ENCODE data around the gene PCBP3.
"Not testable (repeated sequence)": the region's sequence is repeated elsewhere in the genome, so short reads cannot be mapped to it uniquely, and the experiment has no call there.

PCBP3 gene

DNA sequence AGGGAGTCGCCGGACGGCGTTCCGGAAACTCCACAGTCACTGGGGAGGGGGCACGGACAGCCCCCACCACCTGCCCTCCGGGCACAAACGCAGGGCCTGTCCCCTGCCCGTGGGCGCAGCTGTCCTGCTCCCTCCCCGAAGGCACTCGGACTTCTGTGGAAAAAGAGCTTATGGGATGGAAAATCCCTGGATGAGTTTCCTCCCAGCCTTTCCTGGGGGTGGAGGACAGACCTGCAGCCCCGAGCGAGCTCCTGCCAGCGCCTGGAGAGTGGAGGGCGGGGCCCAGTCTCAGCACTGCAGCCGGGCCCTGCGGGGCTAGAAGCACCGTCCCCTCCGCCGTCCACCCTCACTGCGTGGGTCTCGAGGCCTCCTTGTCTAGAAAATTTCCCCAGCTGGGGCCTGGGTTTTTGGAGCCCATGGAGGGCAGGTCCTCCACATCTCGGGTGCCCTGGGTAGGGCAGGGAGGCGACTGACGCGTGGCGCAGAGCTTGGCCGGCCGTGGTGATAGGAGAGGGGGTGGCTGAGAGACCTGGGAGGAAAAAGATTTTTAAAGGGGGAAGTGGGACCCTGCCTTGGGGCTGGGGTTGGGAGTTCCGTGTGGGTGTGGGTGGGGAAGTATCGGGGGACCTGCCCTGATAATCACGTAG is 331.6 kb downstream of the PCBP3 start:
- DNase-seq = no peak

GRCh38 chr21:45975667-45976409 is 332.3 kb downstream of the PCBP3 start:
- not testable (repeated sequence) for DNase-seq

DNA sequence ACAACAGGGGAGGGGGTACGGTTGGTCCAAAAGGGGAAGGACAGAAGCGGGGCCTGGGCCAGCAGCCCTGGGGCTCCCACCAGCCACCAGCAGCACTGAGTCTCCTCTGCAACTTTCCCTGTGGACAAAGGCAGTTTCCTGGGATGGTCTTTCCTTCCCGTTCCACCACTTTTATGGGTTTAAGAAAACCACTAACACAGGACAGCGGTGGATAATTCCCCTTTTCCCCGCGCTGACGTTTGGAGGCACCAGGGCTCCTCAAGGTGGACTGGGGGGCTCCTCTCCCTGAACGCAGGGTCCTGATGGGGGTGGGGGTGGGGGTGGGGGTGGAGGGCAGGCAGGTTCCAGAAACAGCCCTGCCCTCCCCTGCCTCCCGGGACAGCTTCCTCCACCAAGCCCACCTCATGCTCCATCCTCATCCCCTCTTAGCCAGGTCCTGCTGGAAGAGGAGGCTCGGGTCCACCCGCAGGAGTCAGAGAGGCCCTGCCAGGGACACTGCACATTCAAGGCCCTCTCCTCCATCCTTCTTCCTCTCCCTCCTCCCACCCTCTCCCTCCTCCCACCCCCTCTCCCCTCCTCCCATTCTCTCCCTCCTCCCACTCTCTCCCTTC is 333.3 kb downstream of the PCBP3 start:
- no peak for DNase-seq

DNA sequence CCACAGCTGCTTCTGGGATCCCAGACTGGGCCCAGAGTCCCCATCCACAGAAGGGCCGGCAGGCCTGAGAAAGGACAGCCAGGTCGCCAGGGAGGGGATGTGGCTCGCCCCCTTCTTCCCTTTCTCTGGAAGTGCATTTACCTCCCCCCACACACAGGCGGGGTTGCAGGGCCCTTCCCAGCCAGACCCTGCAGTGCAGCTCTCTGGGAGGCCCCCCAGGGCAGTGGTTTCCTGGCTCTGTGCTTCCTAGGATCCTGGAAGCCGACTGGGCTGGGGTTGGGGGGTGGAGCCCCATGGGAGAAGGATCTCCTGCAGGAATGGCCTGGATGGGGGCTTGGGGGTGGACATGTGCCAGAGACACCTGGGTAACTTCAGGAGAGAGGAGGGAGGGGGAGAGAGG is 333.9 kb downstream of the PCBP3 start:
- no peak for DNase-seq

DNA sequence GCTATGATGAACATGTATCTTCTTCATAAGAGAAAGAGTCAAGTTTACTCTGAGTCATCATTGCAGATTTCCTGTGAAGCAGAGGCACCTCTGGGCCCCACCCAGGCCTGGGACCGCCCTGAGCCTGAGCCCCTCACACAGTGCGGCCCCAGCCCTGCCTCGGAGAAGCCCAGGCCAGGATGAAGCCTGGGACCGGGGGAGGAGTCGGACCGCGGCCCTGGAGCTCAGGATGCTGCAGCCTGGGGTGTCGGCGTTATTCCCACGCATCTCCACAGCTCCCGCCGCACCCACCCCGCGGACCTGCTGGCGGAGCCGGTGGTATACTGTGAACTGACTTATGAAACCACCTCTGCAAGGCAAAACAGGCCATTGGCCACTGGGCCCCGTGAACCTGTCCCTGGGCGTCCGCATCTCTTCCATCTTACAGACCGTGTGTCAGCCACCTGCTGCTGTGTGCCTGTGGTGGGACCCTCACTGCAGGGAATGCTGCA is 335.7 kb downstream of the PCBP3 start:
- no peak for DNase-seq

DNA sequence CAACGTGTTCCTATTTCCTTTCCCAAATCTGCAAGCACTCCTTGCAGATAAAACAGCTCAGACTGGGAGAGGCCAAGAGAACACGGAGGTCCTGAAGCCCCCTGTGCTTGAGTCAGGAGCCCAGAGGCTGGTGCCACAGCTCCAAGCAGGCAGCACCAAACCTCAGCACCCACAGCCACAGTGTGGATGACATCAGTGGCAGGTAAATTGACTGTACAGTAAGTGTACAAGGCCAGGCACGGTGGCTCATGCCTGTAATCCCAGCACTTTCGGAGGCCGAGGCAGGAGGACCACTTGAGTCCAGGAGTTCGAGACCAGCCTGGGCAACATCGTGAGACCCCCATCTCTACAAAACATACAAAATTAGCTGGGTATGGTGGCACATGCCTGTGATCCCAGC is 336.1 kb downstream of the PCBP3 start:
- no peak for DNase-seq

DNA sequence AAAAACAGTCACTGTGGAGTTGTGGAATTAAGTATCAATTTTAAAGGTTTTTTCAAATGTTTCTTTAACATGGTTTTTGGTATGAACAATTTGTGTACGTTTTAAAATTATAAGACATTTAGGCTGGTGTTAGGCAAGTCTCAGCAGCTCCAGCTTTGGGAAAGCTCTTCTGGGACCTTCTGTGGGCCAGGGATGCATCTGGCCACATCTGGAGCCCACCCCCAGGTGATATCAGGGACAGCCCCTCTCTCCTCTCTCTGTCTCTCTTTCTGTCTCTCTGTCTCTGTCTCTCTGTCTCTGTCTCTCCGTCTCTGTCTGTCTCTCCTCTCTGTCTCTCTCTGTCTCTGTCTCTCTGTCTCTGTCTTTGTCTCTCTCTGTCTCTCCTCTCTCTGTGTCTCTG is 336.7 kb downstream of the PCBP3 start:
- DNase-seq = no peak

DNA sequence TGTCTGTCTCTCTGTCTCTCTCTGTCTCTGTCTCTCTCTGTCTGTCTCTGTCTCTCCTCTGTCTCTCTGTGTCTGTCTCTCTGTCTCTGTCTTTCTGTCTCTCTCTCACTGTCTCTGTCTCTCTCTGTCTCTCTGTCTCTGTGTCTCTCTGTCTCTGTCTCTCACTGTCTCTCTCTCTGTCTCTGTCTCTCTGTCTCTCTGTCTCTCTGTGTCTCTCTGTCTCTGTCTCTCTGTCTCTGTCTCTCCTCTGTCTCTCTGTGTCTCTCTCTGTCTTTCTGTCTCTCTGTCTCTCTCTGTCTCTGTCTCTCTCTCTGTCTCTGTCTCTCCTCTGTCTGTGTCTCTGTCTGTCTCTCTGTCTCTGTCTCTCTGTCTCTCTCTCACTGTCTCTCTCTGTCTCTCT is 337.2 kb downstream of the PCBP3 start:
- DNase-seq = no peak

- peak; percentile 60 for DNase-seq
Measured at GRCh38 chr21:45981151-45982091, 337.9 kb downstream of the PCBP3 start, which contains the start of gene COL6A1. Gene COL6A1, plus strand, starts transcription at chr21:45981770. Its CDS starts 81 bp downstream, at chr21:45981851.

DNA sequence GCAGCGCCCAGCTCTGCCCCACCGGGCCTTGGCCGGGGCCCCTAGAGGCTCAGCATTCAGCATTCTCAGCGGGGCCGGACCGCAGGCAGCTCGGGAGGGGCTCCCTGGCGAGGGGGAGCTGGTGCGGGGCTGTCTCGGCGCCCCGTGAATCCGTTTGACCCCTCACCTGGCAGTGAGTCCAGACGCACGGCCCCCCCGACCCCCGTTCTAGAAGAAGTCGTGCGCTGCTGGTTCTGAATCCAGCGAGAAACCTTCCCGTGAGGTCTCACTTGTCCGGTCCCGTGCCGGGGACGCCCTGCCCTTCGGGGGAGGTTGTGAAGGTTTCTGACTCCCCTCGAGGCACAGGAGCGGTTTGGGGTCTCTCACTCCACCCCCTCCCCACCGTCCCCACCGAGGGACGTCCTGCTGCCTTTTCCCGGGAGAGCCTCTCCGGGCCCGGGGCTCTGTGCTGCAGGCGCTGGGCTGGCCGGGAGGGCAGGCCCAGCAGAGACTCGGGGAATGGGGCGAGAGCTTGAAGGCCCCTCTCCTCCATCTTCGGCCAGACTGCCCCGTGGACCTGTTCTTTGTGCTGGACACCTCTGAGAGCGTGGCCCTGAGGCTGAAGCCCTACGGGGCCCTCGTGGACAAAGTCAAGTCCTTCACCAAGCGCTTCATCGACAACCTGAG is 338.7 kb downstream of the PCBP3 start:
- DNase-seq = no peak

- DNase-seq = peak; percentile 2
Measured at GRCh38 chr21:45982758-45983648, 339.5 kb downstream of the PCBP3 start.

DNA sequence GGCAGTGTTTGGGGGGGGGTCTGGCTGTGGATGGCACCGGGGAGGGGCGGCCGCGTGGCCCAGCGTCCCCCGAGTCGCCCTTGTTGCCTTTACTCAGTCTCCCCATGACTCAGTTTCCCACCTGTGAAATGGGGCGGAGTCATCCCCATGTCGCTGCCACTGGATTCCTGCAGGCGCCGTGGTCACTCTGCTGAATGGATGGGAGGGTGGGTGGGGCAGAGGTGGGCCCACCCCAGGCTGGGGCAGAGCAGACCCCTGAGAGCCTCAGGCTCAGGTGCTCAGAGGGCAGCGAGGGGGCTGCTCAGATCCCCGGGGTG is 340.1 kb downstream of the PCBP3 start:
- no peak for DNase-seq

GRCh38 chr21:45983981-45984551 is 340.5 kb downstream of the PCBP3 start:
- DNase-seq = peak; percentile 1

GRCh38 chr21:45984584-45985095 is 341.1 kb downstream of the PCBP3 start:
- DNase-seq = no peak

DNA sequence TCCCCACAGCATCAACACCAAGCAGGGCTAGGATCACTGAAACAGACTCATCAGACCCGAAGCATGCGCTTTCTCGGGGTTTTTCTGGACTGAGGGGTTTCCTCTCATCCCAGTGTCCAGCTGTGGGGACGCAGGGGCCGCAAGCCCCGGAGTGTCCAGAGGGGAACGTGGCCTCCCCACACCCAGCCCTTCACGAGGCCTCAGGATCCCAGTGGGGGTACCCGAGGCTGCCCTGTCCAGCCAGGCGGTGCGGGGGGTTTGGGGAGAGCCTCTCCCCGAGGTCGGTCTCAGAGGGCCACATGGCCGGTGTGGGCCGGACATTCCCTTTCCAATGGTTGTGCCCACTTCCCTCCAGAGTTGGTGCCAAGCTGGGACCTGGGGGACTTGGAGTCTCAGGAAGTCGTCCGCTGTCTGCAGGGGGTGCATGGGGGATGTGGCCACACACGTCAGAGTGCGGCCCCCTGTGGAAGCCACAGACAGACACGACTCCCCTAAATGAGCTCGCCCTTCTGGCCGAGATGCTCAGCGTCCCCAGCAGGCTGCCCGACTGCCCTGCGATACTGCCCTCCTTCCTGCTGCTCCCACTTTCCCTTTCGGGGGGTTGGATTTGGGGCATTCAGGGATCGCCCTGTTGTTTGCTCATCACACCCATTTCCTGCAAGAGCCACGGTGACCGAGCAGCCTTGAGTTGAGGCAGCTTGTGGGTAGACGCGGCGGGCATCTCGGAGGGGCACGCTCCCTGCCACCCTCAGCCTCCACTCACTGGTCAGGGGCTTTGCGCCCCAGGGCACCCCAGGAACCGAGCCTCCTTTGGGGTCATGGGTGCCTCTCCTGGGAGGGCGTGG is 342.2 kb downstream of the PCBP3 start:
- DNase-seq = no peak

GRCh38 chr21:45986316-45987051 is 343.0 kb downstream of the PCBP3 start:
- no peak for DNase-seq

GRCh38 chr21:45987121-45987711 is 343.7 kb downstream of the PCBP3 start:
- no peak for DNase-seq

Measured in stimulated activated CD4-positive, alpha-beta T cell treated with anti-CD3 and anti-CD28 coated beads, Interleukin-15, amount 100 ng/mL, for 24 hours (primary cell).